CD4-positive, alpha-beta T cell treated with Interleukin-10 for 1 hour (primary cell): Measurements from ENCODE around the gene CLEC11A.

Experiments used
- DNase-seq: peaks from one replicate; pipeline ENCODE4 v3.0.0-alpha.2; 2020

CLEC11A gene

GRCh38 chr19:50705422-50706019, 17.6 kb upstream of the CLEC11A start:
- peak; percentile 32 for DNase-seq

GRCh38 chr19:50706387-50706786, 16.8 kb upstream of the CLEC11A start:
- DNase-seq = no peak

GRCh38 chr19:50708179-50708879, 14.8 kb upstream of the CLEC11A start:
- DNase-seq = no peak

GRCh38 chr19:50710094-50710493, 13.1 kb upstream of the CLEC11A start:
- DNase-seq = no peak

- DNase-seq = no peak
These were observed 12.6 kb upstream of the CLEC11A start for GRCh38 chr19:50710612-50711011.

GRCh38 chr19:50711196-50711595, 12.0 kb upstream of the CLEC11A start:
- DNase-seq = no peak

- no peak for DNase-seq
These were observed 11.4 kb upstream of the CLEC11A start for GRCh38 chr19:50711805-50712204.

- DNase-seq = no peak
These were observed 10.3 kb upstream of the CLEC11A start for GRCh38 chr19:50712833-50713232.

- DNase-seq = no peak
These were observed 9.5 kb upstream of the CLEC11A start for GRCh38 chr19:50713556-50714236.

- no peak for DNase-seq
These were observed 6.8 kb upstream of the CLEC11A start for GRCh38 chr19:50716178-50717025.

- no peak for DNase-seq
These were observed 6.0 kb upstream of the CLEC11A start for GRCh38 chr19:50717026-50717723.

- DNase-seq = no peak
These were observed 5.3 kb upstream of the CLEC11A start for GRCh38 chr19:50717891-50718254.

GRCh38 chr19:50718255-50719118, 4.7 kb upstream of the CLEC11A start:
- no peak for DNase-seq

- DNase-seq = no peak
These were observed 4.1 kb upstream of the CLEC11A start for GRCh38 chr19:50719119-50719435.

- no peak for DNase-seq
These were observed 3.6 kb upstream of the CLEC11A start, which contains the start of gene SHANK1 for GRCh38 chr19:50719566-50719965. TSS of gene SHANK1 (minus strand) at chr19:50719802. CDS start at chr19:50716919, 2,883 bp downstream.

GRCh38 chr19:50720181-50720920, 2.8 kb upstream of the CLEC11A start:
- DNase-seq = no peak

GRCh38 chr19:50720921-50721381, 2.2 kb upstream of the CLEC11A start:
- DNase-seq = no peak

GRCh38 chr19:50721441-50722137, 1.6 kb upstream of the CLEC11A start:
- DNase-seq = no peak

- no peak for DNase-seq
These were observed 757 bp upstream of the CLEC11A start for GRCh38 chr19:50722201-50723013.
